Measurements from ENCODE around the gene ANKRD55. TPM values are rescaled to one million over a fixed set of nuclear protein-coding genes. Genes with fewer than 3 reads are reported as not detected.
A peak's percentile ranks its signal among the peaks of the same experiment; 100 is the strongest.

ANKRD55 gene
- total RNA-seq, 1 donor = under 0.01 TPM

DNA sequence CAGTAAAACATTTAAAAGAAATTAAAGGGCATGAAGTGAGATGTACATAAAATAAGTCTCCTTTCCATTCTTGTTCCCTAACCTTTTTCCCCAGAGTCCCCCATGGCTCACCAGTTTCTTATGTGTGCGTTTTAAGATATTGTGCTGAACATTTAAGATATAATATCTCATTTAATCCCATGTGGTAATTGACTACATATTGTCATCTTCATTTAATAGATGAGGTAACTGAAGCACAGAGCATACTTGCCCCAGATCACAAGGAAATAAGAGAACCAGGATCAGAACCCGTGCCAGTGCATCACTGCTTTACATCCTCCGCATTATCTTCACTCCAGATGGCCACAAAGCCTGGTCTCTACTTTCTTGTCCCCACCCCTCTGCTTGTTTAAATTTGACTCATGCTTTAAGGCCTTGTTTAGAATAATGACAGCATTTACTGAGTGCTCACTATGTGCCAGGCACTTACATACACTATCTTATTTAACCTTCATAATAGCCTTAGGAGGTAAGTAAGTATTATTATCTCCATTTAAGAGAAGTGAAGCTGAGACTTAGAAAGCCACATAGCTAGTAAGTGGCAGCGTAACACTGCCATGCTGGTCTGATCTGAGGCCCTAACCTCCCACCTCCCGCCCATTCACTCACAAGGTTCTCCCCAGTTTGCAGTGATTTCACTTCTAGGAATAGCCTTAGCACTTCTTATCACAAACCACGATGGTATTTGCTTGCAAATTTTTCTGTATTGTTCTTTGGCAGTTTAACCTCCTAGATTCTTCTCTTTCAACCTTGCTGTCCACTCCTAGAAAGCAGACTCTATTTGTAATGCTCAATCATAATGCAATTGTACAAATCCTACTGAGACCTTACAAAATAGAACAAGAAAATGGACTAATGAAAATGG lies 160.0 kb downstream of the ANKRD55 start:
- DNase-seq (ENCODE audit: low read depth) = peak; percentile 62

GRCh38 chr5:56071470-56071869 lies 161.7 kb downstream of the ANKRD55 start:
- DNase-seq (ENCODE audit: low read depth) = peak; percentile 67
- TF ChIP-seq, protein P1, sequence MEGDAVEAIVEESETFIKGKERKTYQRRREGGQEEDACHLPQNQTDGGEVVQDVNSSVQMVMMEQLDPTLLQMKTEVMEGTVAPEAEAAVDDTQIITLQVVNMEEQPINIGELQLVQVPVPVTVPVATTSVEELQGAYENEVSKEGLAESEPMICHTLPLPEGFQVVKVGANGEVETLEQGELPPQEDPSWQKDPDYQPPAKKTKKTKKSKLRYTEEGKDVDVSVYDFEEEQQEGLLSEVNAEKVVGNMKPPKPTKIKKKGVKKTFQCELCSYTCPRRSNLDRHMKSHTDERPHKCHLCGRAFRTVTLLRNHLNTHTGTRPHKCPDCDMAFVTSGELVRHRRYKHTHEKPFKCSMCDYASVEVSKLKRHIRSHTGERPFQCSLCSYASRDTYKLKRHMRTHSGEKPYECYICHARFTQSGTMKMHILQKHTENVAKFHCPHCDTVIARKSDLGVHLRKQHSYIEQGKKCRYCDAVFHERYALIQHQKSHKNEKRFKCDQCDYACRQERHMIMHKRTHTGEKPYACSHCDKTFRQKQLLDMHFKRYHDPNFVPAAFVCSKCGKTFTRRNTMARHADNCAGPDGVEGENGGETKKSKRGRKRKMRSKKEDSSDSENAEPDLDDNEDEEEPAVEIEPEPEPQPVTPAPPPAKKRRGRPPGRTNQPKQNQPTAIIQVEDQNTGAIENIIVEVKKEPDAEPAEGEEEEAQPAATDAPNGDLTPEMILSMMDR (IDR thresholded peaks at IDR 0.05; ENCODE audit: insufficient read depth, low read depth, low read length) = no peak
- H3K4me3 ChIP-seq (ENCODE audit: low read depth, low read length) = no peak overlapping the region

More for the DNA sequence above, 160.0 kb downstream of the ANKRD55 start:
- TF ChIP-seq, protein P1 (IDR thresholded peaks at IDR 0.05; ENCODE audit: insufficient read depth, low read depth, low read length) = no peak
- H3K4me3 ChIP-seq (ENCODE audit: low read depth, low read length) = no peak overlapping the region

DNA sequence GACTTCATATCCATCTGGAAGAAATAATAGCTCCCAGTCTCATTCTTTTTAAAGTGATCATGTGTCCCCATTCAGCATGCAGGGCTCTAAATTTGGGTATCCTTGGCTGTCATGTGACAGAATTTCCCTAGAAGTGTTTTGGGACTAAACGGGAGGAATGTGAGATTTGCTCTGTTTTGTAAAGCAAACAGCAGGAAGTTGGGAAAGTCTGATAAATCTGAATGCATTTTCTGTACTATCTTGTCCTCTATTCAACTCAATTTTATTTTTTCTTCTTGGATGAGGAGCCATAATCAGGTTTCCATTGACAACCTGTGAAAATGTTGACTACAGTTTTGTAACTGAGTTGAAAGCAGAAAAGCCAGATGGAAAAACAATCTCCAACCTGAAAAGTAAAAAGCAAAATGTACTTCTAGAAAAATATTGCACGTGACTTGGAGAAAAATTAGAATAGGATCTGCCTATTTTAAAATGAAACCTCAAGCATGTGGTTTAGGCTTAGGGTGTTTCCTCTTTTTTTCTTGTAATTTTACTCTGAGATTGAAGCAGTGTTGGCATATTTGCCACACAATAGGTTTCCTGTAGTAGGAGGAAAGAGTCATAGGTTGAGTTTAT lies 162.2 kb downstream of the ANKRD55 start:
- TF ChIP-seq, protein P1 (IDR thresholded peaks at IDR 0.05; ENCODE audit: insufficient read depth, low read depth, low read length) = no peak
- no peak overlapping the region for H3K4me3 ChIP-seq (ENCODE audit: low read depth, low read length)
- no peak for DNase-seq (ENCODE audit: low read depth)

- no peak overlapping the region for H3K4me3 ChIP-seq (ENCODE audit: low read depth, low read length)
- TF ChIP-seq, protein P1 (IDR thresholded peaks at IDR 0.05; ENCODE audit: insufficient read depth, low read depth, low read length) = no peak
- DNase-seq (ENCODE audit: low read depth) = no peak
Observed at GRCh38 chr5:56069652-56070226, 163.4 kb downstream of the ANKRD55 start.

DNA sequence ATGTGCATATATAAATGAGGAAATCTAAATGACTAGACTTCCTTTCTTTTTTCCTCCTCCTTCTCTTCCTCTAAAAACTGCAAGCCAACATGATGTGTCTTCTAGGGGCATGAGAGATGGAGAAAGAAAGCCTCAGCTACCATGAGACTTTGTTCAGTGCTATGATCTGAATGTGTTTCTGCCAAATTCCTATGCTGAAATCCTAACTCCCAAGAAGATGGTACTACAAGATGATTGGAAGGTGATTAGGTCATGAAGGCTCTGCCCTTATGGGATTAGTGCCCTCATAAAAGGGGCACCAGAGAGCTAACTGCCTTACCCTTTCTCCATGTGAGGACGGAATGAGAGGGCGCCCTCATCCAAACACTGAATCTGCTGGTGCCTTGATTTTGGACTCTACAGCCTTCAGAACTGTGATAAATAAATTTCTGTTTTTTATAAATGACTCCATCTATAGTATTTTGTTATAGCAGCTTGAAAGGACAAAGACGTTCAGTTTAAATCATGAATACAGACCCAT lies 166.1 kb downstream of the ANKRD55 start:
- DNase-seq (ENCODE audit: low read depth) = no peak
- H3K4me3 ChIP-seq (ENCODE audit: low read depth, low read length) = no peak overlapping the region
- TF ChIP-seq, protein P1 (IDR thresholded peaks at IDR 0.05; ENCODE audit: insufficient read depth, low read depth, low read length) = no peak

DNA sequence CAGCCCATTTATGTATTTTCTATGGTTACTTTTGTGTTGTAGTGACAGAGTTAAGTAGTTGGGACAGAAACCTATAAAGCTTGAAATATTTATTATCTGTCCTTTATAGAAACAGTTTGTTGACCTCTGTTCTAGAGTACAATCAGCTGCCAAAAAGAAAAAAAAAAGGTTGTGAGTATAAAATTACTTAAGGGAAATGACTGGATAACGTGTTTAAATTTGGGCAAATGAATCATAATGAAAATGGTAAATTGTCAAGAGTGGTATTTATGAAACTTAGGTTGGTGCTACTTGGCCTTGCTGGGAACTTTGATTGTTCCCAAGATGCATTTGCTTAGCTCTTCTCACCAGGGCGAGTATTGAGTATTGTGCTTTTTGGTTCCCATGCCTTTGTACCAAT lies 168.1 kb downstream of the ANKRD55 start:
- no peak overlapping the region for H3K4me3 ChIP-seq (ENCODE audit: low read depth, low read length)
- DNase-seq (ENCODE audit: low read depth) = no peak
- TF ChIP-seq, protein P1 (IDR thresholded peaks at IDR 0.05; ENCODE audit: insufficient read depth, low read depth, low read length) = no peak

Measured in fibroblast of villous mesenchyme (primary cell).